ENCODE data around the gene PCGF2.

PCGF2 gene

GRCh38 chr17:38751144-38751807 is 3.1 kb upstream of the PCGF2 start:
- no peak for DNase-seq

GRCh38 chr17:38750312-38751121 is 2.4 kb upstream of the PCGF2 start:
- no peak for DNase-seq

- DNase-seq = no peak
Measured at GRCh38 chr17:38750044-38750311, 1.8 kb upstream of the PCGF2 start.

GRCh38 chr17:38749223-38750043 is 1.3 kb upstream of the PCGF2 start:
- DNase-seq = no peak

GRCh38 chr17:38748892-38749222 is 721 bp upstream of the PCGF2 start:
- DNase-seq = no peak

- no peak for DNase-seq
Measured at GRCh38 chr17:38747463-38748148, 530 bp downstream of the PCGF2 start.

GRCh38 chr17:38746849-38747462 is 1.2 kb downstream of the PCGF2 start:
- DNase-seq = no peak

- DNase-seq = no peak
Measured at GRCh38 chr17:38746004-38746848, 1.9 kb downstream of the PCGF2 start.

GRCh38 chr17:38745545-38745944 is 2.6 kb downstream of the PCGF2 start:
- DNase-seq = no peak

GRCh38 chr17:38743556-38744171 is 4.5 kb downstream of the PCGF2 start:
- DNase-seq = no peak

GRCh38 chr17:38742411-38743308 is 5.5 kb downstream of the PCGF2 start:
- no peak for DNase-seq

- no peak for DNase-seq
Measured at GRCh38 chr17:38741921-38742410, 6.2 kb downstream of the PCGF2 start.

- no peak for DNase-seq
Measured at GRCh38 chr17:38741461-38741860, 6.7 kb downstream of the PCGF2 start.

GRCh38 chr17:38740806-38741205 is 7.3 kb downstream of the PCGF2 start:
- no peak for DNase-seq

GRCh38 chr17:38740044-38740443 is 8.1 kb downstream of the PCGF2 start:
- no peak for DNase-seq

- no peak for DNase-seq
Measured at GRCh38 chr17:38739305-38739704, 8.8 kb downstream of the PCGF2 start.

GRCh38 chr17:38738686-38739085 is 9.4 kb downstream of the PCGF2 start:
- no peak for DNase-seq

GRCh38 chr17:38738007-38738662 is 10.0 kb downstream of the PCGF2 start:
- no peak for DNase-seq

GRCh38 chr17:38735161-38735997 is 12.8 kb downstream of the PCGF2 start:
- peak; percentile 66 to 70 for DNase-seq
